Esophagus squamous epithelium (tissue), 5 donors: ENCODE data around the gene DENND10. TPM values are rescaled to one million over a fixed set of nuclear protein-coding genes. Genes with fewer than 3 reads are reported as not detected.

Experiments
- DNase-seq: peaks from one replicate; lab custom pipeline; 2025; lab: John Stamatoyannopoulos, UW
- H3K27ac ChIP-seq, 4 donors: fragments of 200-600 bp; sonication (generic); one replicate each; pipeline ENCODE4 v1.5.1; 2016 to 2019; ENCODE audit warnings: mild to moderate bottlenecking in 1 of 4
- H3K27me3 ChIP-seq, 4 donors: fragments of 200-600 bp; sonication (generic); 1 replicate in 3 of 4; 2 replicates in 1 of 4; pipeline versions ENCODE4 v1.5.1 to v1.6.0; 2017 to 2021; ENCODE audit warnings: antibody characterized with exemption in 1 of 4
- H3K36me3 ChIP-seq, 3 donors: fragments of 200-600 bp; sonication (generic); one replicate each; pipeline ENCODE4 v1.5.1; 2016 to 2019
- H3K4me1 ChIP-seq, 3 donors: fragments of 200-600 bp; sonication (generic); one replicate each; pipeline ENCODE4 v1.5.1; 2017 to 2019
- H3K4me3 ChIP-seq, 4 donors: fragments of 200-600 bp; sonication (generic); 1 replicate in 3 of 4; 2 replicates in 1 of 4; pipeline ENCODE4 v1.5.1; 2016 to 2019; ENCODE audit warnings: mild to moderate bottlenecking in 2 of 4, moderate library complexity in 1 of 4
- H3K9me3 ChIP-seq, 3 donors: fragments of 200-600 bp; sonication (generic); one replicate each; pipeline ENCODE4 v1.5.1; 2016 to 2019
- POLR2A ChIP-seq, 4 donors: fragments of 450-650 bp; IDR thresholded peaks; one replicate each; pipeline ENCODE4 v1.6.1; 2017; ENCODE audit warnings: antibody characterized with exemption in 4 of 4, mild to moderate bottlenecking in 4 of 4, moderate library complexity in 3 of 4
- WGBS, 2 donors: methylation state at CpG; one replicate each; pipeline ENCODE4 v1.1.5; 2018; 5-methylcytosine and 5-hydroxymethylcytosine counted together
- intact Hi-C: fragments of 100-400 bp; cut with DNase I; formaldehyde crosslinking; loops from one replicate; pipeline ENCODE4 v1.15.0; 2022
- total RNA-seq, 4 donors: library from RNA; depleted of rRNA; stranded (reverse); fragments of >200 nt; gene quantifications; one replicate each; pipeline ENCODE4 v1.1.0, GENCODE V29; 2016
- TF ChIP-seq, protein P1 (sequence below), 6 experiments: fragments of 450-650 bp in 4 of 6; fragments of 200-600 bp in 2 of 6; sonication (generic) in 2 of 6; IDR thresholded peaks; one replicate each; pipeline ENCODE4 v1.5.1; 2016 to 2019; ENCODE audit warnings: antibody characterized with exemption in 6 of 6, mild to moderate bottlenecking in 4 of 6, moderate library complexity in 4 of 6
- donor health status: DM: yes; HTN: yes; CAD: no.

Gene DENND10
- total RNA-seq, 4 donors from 2014 or later = 20.8 to 43.6 (median 37.1) TPM

DNA sequence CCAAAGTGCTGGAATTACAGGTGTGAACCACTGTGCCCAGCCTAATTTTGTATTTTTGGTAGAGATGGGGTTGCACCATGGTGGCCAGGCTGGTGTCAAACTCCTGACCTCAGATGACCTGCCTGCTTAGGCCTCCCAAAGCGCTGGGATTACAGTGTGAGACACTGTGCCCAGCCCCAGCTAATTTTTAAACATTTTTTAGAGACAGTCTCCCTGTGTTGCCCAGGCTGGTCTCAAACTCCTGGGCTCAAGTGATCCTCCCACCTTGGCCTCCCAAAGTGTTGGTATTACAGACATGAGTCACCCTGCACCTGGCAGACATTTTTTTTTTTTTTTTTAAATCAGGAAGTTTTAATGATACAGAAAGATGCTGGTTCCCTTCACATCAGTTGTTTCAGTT lies 15.5 kb downstream of the DENND10 start:
- Histone ChIP-seq H3K4me3 (no peak overlapping the region), H3K9me3 (no peaks in the 10 kb centered on the region), H3K36me3 (peaks cover 4 to 97% (median 36%) of the 10 kb centered on the region in 3 donors), H3K27me3 (no peaks in the 10 kb centered on the region), H3K27ac (no peak overlapping the region), H3K4me1 (no peaks in the 10 kb centered on the region)
- WGBS, 2 donors = 100% methylated on average over 1 of the region's 1 CpG
- no peak for TF ChIP-seq POLR2A (IDR thresholded peaks at IDR 0.05)
- TF ChIP-seq, protein P1, sequence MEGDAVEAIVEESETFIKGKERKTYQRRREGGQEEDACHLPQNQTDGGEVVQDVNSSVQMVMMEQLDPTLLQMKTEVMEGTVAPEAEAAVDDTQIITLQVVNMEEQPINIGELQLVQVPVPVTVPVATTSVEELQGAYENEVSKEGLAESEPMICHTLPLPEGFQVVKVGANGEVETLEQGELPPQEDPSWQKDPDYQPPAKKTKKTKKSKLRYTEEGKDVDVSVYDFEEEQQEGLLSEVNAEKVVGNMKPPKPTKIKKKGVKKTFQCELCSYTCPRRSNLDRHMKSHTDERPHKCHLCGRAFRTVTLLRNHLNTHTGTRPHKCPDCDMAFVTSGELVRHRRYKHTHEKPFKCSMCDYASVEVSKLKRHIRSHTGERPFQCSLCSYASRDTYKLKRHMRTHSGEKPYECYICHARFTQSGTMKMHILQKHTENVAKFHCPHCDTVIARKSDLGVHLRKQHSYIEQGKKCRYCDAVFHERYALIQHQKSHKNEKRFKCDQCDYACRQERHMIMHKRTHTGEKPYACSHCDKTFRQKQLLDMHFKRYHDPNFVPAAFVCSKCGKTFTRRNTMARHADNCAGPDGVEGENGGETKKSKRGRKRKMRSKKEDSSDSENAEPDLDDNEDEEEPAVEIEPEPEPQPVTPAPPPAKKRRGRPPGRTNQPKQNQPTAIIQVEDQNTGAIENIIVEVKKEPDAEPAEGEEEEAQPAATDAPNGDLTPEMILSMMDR (IDR thresholded peaks at IDR 0.05) = no peak
- intact Hi-C loops = no loop called here
- DNase-seq = no peak

DNA sequence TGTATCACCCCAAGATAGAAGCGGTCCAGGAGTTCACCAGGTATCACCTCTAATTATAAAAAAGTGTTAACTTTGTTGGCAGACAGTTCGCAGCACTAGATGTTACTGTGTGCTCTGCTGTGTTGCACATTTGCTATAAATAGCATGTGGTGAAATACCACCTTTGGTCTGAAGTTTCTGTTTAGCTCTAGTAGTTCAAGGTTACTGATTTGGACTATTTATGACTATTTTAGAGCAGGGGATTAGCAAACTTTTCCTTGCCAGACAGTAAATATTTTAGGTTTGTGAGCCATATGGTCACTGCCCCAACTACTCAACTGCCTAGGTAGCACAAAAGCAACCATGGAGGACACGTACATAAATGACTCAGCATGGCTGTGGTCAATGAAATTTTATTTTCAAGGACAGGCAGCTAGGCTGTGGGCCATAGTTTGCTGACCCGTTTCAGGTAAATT lies 16.5 kb downstream of the DENND10 start:
- no peak for DNase-seq
- no peaks in the 10 kb centered on the region for H3K27me3 ChIP-seq
- intact Hi-C loops = no loop called here
- no peaks in the 10 kb centered on the region for H3K4me1 ChIP-seq
- TF ChIP-seq POLR2A (IDR thresholded peaks at IDR 0.05) = no peak
- TF ChIP-seq, protein P1 (IDR thresholded peaks at IDR 0.05) = no peak
- no peak overlapping the region for H3K27ac ChIP-seq
- WGBS, 2 donors = 78 to 80% methylated on average over 4 of the region's 4 CpGs
- no peak overlapping the region for H3K4me3 ChIP-seq
- peaks cover 4 to 99% (median 35%) of the 10 kb centered on the region in 3 donors for H3K36me3 ChIP-seq
- no peaks in the 10 kb centered on the region for H3K9me3 ChIP-seq

DNA sequence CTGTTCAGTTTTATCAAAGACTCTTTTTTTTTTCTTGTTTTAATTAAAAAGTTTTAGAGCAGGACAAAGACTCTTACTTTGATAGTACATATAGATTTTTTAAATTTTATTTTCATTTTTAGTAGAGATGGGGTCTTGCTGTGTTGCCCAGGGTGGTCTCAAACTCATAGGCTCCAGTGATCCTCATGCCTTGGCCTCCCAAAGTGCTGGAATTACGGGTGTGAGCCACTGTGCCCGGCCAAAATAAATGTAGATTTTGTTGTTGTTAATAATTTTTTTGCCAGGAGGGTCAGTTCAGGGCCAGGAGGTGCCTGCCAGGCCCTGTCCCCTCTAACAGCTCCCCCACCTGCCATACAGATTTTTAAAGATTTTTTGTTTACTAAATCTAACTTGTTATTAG lies 17.0 kb downstream of the DENND10 start:
- Histone ChIP-seq H3K4me3 (no peak overlapping the region), H3K4me1 (no peaks in the 10 kb centered on the region), H3K27me3 (no peaks in the 10 kb centered on the region), H3K27ac (no peak overlapping the region), H3K9me3 (no peaks in the 10 kb centered on the region), H3K36me3 (peaks cover 4 to 100% (median 35%) of the 10 kb centered on the region in 3 donors)
- intact Hi-C loops = no loop called here
- WGBS, 2 donors = 91 to 94% methylated on average over 2 of the region's 2 CpGs
- DNase-seq = no peak
- TF ChIP-seq, protein P1 (IDR thresholded peaks at IDR 0.05) = no peak
- no peak for TF ChIP-seq POLR2A (IDR thresholded peaks at IDR 0.05)

DNA sequence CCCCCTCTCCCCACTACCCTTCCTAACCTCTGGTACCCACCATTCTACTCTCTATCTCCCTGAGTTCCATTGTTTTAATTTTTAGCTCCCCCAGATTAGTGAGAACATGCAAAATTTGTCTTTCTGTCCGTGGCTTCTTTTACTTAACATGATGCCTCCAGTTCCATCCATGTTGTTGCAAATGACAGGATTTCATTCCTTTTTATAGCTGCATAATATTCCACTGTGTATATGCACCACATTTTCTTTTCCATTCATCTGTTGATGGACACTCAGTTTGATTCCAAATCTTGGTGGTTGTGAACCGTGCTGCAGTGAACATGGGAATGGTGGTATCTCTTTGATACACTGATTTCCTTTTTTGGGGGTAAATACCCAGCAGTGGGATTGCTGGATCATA lies 22.0 kb downstream of the DENND10 start:
- Histone ChIP-seq H3K27me3 (no peaks in the 10 kb centered on the region), H3K36me3 (peaks cover 4 to 100% (median 29%) of the 10 kb centered on the region in 3 donors), H3K9me3 (no peaks in the 10 kb centered on the region), H3K4me1 (peaks cover 0 to 4% (median 0%) of the 10 kb centered on the region in 3 donors), H3K4me3 (no peak overlapping the region), H3K27ac (no peak overlapping the region)
- WGBS, 2 donors = 92 to 100% methylated on average over 2 of the region's 2 CpGs
- DNase-seq = no peak
- intact Hi-C loops = no loop called here
- TF ChIP-seq, protein P1 (IDR thresholded peaks at IDR 0.05) = no peak
- no peak for TF ChIP-seq POLR2A (IDR thresholded peaks at IDR 0.05)

DNA sequence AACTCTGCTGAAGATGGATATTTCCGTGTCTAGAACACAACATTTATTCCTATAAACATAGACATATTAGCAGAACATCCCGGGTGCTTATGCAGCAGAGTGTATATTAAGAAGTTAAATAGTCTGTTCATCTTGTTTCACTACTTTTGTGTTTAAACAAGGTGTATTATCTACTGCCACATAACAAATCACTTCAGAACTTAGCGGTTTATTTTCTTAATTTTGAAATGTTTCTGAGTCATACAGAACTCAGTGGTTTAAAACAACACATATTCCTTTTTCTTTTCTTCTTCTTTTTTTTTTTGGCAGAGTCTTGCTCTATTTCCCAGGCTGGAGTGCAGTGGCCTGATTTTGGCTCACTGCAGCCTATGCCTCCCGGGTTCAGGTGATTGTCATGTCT lies 25.8 kb downstream of the DENND10 start:
- H3K27me3 ChIP-seq = no peaks in the 10 kb centered on the region
- intact Hi-C loops = loop anchor here (10.0 kb wide), 1 partner anchor 295 kb away; no protein-coding TSS in a partner anchor
- peaks cover 0 to 13% (median 4%) of the 10 kb centered on the region in 3 donors for H3K4me1 ChIP-seq
- no peak overlapping the region for H3K4me3 ChIP-seq
- WGBS, 2 donors = 67 to 76% methylated on average over 4 of the region's 4 CpGs
- no peak for DNase-seq
- peaks cover 0 to 100% (median 22%) of the 10 kb centered on the region in 3 donors for H3K36me3 ChIP-seq
- H3K27ac ChIP-seq = no peak overlapping the region
- no peaks in the 10 kb centered on the region for H3K9me3 ChIP-seq
- TF ChIP-seq, protein P1 (IDR thresholded peaks at IDR 0.05) = no peak
- no peak for TF ChIP-seq POLR2A (IDR thresholded peaks at IDR 0.05)
